Islet of Langerhans (tissue), 1 donor: ENCODE measurements around the gene ERRFI1.
"Not testable (repeated sequence)": the region's sequence is repeated elsewhere in the genome, so short reads cannot be mapped to it uniquely, and the experiment has no call there.

Source experiments
- FAIRE-seq: peaks from one replicate; lab custom pipeline; 2011; peaks lifted over from hg19 to GRCh38; lab: Jason Lieb, UNC

ERRFI1 gene, protein sequence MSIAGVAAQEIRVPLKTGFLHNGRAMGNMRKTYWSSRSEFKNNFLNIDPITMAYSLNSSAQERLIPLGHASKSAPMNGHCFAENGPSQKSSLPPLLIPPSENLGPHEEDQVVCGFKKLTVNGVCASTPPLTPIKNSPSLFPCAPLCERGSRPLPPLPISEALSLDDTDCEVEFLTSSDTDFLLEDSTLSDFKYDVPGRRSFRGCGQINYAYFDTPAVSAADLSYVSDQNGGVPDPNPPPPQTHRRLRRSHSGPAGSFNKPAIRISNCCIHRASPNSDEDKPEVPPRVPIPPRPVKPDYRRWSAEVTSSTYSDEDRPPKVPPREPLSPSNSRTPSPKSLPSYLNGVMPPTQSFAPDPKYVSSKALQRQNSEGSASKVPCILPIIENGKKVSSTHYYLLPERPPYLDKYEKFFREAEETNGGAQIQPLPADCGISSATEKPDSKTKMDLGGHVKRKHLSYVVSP

DNA sequence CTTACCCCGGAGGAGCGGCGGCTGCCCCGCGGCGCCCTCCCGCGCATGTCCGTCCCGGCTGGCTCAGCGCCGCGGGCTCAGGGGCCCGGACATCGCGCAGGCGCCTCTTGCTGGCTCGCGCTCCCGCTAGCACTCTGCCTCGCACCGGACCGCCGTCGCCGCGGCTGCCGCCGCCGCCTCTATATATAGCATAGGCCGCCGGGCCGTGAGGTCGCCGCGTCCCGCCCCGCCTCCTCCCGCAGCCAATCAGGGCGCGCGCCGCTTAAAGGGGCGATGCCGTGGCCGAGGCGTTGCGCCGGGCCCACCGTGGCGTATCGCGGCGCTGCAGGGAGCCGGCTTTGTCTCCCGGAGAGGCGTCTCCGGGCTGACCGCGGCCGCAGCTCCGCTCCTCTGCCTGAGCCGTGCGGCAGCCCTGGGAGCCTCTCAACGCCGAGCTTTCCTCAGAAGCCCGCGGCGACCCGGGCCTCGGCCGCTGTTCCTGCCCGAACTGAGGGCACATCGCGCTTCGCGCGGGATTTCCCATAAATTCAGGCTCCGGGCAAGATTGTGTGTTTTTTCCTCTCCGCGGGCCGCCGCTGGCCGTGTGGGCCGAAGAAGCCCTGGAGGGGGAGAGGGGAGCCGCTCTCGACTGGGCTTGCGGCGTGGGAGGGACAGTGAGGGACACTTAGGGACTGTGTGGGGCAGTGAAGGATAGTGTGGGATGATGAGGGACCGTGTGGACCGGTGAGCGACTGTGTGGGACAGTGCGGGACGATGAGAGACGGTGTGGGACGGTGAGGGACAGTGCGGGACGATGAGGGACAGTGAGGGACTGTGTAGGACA lies at the start of gene ERRFI1:
Gene ERRFI1 (minus strand): TSS at position 157 of the 823 bp plus-strand sequence. CDS start 10,690 bp downstream, outside the sequence.
- FAIRE-seq = no peak

DNA sequence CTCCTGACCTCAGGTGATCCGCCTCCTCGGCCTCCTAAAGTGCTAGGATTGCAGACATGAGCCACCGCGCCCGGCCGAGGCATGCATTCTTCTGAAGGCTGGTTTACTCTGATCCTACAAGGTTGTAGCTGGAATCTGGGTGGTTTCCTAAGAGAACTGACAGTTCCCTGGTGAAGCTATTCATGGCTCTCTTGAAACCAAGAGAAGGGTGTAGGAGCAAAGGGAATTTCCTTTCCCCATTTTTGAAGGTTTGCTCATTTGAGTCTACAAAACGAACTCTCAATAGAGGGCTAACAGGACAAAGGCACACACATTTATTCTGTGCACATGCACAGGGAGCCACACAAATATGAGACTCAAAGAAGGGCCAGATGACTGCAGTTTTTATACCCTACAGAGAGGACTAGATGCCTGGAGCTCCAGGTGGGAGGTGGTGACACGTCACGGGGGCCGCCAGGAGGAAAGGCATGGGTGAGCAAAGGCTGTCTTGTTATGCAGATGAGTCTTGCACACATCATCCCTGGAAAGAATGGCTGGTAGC lies 49.5 kb upstream of the ERRFI1 start:
- FAIRE-seq = no peak

DNA sequence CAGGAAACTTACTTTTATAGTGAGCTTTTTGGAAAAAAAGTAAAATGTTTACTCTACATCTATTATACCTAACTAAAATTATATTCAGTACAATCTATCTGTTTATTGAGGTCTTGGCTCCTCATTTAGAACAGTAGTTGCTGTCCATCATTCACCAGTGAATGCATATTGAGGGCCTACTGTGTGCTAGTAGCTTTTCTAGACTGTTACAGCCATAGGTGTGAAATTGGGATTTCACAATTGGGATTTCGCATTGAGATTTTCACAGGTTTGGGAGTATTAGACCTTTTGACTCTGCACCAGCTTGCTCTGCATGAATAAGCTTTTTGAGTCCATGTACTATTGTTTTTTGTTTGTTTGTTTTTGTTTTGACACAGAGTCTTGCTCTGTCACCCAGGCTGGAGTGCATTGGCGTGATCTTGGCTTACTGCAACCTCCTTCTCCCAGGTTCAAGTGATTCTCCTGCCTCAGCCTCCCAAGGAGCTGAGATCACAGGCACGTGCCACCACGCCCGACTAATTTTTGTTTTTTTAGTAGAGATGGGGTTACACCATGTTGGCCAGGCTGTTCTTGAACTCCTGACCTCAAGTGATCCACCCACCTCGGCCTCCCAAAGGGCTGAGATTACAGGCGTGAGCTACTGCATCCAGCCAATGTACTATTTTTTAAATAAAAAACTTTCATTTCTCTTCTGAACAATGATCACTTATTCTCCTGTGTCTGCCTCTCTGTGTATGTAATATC lies 47.2 kb upstream of the ERRFI1 start:
- no peak for FAIRE-seq

DNA sequence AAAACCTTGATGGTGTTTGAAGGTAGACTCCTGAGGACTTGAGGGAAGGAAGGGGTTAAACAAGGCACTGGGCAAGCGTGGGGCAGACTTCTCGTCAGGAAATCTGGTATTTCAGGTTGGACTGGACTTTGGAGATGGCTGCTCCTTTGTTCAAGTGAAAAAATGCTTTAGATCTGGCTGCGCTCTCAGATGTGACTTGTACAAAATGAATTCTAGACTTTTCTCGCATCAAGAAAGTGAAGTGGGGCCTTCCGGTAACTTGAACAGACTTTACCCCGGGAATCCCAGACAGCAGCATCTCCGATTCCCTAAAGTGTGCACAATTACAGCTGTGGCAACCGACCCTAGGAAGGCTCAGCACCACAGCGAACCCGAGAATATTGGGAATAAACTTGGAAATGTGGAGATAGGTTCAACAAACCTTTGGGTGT lies 44.3 kb upstream of the ERRFI1 start:
- no peak for FAIRE-seq

DNA sequence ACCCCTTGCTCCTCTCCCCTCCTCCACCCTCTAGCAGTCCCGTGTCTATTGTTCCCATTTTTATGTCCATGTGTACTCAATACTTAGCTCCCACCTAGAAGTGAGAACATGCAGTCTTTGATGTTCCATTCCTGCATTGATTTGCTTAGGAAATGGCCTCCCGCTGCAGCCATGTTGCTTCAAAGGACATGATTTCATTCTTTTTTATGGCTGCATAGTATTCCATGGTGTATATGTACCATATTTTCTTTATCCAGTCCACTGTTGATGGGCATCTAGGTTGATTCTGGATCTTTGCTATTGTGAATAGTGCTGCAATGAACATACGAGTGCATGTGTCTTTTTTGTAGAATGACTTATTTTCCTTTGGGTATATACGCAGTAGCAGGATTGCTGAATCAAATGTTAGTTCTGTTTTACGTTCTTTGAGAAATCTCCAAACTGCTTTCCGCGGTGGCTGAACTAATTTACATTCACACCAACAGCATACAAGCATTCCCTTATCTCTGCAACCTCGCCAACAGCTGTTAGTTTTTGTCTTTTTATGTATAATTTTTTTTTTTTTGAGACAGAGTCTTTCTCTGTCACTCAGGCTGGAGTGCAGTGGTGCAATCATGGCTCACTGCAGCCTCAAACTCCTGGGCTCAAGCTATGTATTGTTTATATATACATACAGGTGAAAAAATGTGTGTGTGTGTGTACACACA lies 43.7 kb upstream of the ERRFI1 start:
- not testable (repeated sequence) for FAIRE-seq

DNA sequence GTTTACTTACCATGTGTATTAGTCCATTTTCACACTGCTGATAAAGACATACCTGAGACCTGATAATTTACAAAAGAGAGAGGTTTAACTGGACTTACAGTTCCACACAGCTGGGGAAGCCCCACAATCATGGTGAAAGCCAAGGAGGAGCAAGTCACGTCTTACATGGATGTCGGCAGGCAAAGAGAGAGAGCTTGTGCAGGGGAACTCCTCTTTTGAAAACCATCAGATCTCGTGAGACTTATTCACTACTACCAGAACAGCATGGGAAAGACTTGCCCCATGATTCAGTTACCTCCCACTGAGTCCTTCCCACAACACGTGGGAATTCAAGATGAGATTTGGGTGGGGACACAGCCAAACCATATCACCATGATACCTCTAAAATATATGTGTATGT lies 39.3 kb upstream of the ERRFI1 start:
- FAIRE-seq = no peak

DNA sequence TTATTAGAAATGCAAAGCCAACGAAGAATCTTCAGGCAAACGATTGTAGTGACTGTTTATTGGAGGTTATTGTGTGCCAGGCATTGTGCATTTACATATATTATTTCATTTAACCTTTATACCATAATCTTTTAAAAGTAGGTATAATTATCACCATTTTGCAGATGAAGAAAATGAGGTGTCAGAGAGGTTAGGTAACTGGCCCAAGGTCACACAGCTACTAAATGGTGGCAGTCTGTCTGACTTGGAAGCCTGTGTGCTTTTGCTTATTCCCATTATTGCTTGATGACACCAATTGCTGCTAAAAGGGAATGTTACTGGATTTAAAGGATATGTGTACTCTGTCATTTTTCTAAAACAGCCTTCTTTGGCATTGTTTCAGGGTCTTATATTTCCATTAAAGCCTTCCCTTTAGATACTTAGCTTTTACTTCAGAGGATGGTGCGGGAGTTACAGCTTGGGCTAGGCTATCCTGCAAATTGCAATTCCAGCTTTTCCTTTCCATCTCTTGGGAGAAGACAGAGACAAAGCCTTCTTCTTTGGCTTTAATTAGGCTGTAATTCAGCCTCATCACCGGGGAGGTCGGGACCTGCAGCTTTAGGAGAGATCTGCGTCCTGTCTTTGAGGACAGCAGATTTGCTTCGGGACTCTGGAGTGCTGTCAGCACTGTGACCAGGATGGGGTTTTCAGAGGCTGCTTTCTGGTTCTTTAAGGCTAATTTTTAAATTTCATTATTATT lies 37.4 kb upstream of the ERRFI1 start:
- no peak for FAIRE-seq

DNA sequence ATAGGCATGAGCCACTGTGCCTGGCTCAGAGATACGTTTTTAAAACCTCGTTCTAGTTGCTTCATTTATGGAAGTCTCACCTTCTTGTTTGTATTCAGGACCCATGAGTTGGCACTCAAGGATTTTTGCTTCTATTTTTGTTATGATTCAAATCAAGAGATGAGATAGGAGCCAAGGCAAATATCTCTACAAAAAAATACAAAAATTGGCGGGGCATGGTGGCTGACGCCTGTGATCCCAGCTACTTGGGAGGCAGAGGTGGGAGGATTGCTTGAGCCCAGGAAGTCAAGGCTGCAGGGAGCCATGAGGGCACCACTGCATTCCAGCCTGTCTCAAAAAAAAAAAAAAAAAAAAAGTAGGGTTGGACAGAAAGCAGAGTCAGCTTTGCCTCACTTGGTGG lies 36.8 kb upstream of the ERRFI1 start:
- no peak for FAIRE-seq

DNA sequence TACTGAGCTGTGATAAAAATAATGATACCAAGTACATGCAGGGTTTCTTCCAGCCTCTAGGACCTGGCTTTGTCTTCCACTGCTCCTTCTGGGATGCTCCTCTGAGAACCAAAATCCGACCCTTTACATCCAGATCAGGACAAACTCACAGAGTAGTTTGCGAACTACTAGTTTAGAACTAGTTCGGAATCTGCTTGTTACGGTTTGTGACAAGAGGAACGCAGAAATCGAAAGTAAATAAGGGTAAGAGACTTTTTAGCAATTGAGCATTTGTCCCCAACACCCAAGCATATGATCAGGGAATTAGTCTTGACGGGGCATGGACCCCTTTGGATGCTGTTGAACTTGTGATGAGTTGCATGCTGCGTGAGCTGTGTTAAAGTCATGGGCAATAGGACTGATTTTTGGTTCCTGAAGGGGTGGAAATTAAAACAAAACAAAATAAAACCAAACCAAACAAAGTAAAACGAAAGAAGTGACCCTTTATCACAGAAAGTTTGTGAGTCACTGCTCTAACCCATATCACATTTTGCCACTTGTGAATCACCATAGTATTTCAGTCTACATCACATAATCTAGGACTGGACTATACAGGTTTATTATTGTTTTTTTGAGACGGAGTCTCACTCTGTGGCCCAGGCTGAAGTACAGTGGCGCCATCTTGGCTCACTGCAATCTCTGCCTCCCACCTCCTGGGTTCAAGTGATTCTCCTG lies 35.7 kb upstream of the ERRFI1 start:
- no peak for FAIRE-seq

DNA sequence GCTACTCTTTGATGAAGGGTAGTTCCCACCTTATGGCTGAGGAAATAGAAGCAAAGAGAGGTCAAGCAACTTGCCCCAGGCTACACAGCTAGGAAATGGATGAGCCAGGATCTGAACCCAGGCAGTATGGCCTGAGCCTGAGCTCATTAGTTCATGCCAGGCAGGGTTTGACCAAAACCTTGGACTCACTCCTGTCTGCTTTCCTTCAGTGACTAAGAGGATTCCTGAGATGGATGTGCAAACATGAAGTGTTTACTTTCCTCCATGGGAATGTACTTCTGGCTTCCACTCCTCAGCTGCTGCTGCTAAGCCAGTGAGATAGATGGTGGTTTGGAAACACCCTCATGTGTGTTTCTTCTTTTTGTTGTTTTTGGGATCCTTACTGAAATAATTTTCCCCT lies 35.1 kb upstream of the ERRFI1 start:
- FAIRE-seq = no peak

DNA sequence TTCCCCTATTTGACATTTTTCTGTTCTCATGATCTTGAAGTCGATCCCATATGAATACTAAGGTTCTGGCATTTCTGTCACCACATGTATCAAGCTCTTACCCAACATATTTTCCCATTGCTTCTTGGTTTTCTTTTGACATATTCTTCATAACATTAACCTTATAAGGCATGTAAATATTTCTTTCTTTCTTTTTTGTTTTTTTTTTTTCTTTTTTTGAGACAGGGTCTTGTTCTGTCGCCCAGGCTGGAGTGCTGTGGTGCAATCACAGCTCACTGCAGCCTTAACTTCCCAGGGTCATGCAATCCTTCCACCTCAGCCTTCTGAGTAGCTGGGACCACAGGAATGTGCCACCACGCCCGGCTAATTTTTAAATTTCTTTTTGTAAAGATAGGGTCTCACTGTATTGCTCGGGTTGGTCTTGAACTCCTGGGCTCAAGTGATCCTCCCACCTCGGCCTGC lies 33.1 kb upstream of the ERRFI1 start:
- FAIRE-seq = no peak

DNA sequence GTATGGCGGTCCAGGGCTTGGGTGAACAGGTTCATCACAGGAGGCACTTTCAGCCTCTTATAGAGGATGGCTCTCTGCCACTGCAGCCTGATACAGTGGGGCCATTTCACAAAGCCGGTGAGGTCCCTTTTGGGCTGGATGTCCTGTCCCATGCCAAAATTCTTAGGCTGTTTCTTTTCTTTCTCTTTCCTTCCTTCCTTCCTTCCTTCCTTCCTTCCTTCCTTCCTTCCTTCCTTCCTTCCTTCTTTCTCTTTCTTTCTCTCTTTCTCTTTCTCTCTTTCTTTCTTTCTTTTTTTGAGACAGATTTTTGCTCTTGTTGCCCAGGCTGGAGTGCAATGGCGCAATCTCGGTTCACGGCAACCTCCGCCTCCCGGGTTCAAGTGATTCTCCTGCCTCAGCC lies 31.7 kb upstream of the ERRFI1 start:
- FAIRE-seq = not testable (repeated sequence)

DNA sequence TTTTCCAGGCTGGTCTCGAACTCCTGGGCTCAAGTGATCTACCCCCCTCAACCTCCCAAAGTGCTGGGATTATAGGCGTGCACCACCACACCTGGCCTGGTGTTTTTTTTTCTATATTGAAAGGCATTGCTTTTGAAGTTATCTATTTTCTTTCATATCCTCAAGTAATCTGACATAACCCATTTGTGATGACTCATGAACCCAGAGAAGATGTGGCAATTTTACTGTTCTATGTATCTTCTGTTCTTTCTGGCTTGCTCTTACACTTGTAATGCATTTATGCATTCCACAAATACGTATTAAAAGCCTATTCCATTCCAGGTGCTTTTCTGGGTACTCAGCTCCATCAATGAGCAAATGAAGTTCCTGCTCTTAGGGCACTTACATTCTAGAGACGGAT lies 29.9 kb upstream of the ERRFI1 start:
- FAIRE-seq = no peak

DNA sequence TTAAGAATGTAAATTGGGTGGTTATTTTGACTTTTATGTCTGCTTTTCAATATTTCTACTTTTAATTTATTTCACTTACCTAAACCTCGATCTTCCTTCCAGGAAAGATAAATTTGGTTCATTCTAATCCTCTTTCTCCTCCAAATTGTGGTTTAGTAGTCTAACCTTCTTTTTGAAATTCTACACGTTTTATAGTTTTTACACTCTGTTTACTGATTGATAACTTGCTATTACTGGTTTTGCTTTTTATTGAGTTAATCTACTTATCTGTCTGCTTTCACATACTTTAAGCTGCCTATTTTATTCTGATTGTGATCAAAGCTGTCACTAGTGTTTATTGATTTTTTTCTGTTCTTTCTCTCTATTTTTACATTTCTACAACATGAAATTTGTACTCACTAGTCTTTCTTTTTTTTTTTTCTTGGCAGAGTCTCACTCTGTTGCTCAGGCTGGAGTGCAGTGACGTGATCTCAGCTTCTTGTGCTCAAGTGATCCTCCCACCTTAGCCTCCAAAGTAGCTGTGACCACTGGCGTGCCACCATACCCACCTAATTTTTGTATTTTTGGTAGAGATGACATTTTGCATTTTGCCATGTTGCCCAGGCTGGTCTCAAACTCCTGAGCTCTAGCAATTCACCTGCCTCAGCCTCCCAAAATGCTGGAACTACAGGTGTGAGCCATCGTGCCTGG lies 27.9 kb upstream of the ERRFI1 start:
- no peak for FAIRE-seq

DNA sequence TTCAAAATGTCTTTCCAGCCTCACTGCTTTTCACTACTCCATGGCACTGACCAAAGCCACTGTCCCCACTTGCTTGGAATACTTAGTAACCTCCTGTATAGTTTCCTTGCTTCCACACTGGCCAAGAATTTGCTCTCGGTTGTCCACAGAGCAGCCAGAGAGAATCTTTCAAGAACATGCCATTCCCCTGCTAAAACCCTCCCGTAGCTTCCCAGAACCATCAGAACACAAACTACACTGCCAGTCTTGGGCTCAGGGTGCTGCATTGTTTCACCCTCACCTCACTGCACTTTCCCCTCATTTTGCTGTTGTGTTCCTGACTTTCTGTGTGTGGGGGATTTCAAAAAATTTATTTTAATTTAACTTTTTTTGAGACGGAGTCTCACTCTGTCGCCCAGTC lies 25.5 kb upstream of the ERRFI1 start:
- FAIRE-seq = no peak

DNA sequence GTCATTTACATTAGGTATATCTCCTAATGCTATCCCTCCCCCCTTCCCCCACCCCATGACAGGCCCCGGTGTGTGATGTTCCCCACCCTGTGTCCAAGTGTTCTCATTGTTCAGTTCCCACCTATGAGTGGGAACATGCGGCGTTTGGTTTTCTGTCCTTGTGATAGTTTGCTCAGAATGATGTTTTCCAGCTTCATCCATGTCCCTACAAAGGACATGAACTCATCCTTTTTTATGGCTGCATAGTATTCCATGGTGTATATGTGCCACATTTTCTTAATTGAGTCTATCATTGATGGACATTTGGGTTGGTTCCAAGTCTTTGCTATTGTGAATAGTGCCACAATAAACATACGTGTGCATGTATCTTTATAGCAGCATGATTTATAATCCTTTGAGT lies 23.1 kb upstream of the ERRFI1 start:
- FAIRE-seq = not testable (repeated sequence)

DNA sequence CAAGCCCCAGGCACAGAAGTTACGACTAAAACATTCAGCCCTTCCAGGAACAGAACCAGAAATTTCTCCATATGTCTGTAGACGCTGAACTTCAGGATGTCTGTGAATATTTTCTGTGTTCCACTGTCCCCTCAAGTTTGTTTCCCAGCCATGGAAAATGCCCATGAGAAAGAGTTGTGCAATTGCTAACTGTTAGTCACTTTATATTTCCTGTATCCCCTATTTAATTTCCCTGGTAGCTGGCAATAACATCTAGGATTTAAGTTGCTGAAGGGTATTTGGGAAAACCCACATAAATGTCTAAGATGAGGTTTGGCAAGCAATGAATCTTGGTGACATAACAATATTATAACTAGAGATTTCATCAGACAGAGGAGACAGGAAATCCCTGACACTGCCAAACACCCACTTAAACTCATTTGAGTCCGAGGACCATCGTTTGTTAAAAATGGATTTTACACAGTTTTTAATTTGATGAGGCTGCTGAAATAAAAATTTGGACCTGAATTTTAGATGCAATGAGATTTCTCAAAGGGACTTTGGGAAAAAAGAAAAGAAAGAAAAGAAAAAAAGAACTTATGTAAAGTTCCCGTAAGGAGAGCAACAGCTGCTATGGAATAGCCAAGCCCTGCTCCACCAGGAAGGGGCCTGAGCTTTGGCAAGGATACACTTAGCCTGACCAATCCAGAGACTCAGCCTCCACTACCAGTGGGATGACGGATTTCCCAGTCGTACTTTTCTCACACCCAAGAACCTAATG lies 21.8 kb upstream of the ERRFI1 start:
- FAIRE-seq = no peak

DNA sequence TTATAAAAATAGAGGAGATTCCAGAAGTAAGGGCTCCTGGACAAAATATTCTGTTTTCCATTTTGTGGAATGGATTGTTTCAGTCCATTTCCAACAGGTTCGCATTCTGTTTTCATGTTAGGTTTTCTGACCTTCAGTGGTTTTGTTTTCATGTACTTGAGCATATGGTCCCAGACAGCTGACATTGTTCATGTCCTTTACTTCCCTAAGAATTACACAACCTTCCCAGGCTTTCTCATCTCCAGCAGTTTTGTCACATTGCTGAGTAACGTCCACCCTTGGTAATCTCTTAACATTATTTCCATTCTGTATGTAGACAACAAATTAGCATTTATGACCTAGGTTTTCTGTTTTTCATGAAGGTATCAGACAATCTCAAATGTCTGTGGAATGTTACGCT lies 21.0 kb upstream of the ERRFI1 start:
- no peak for FAIRE-seq

DNA sequence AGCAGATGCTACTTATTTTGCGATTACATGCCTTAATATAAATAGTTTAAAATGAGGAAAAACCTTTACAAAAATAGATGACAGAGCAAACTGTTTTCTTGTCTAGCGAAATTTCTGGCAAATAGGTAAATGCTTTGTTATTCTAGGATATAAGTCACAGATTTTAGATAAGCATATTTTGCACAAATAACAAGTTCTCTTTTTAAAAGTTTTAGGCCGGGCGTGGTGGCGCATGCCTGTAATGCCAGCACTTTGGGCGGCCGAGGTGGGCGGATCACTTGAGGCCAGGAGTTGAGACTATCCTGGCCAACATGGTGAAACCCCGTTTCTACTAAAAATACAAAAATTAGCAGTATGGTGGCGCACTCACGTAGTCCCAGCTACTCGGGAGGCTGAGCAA lies 20.3 kb upstream of the ERRFI1 start:
- FAIRE-seq = no peak
